Stimulated activated CD8-positive, alpha-beta memory T cell treated with anti-CD3 and anti-CD28 coated beads, Interleukin-15, amount 100 ng/mL, for 4 hours (primary cell): ENCODE results near the gene DUSP14.
"Not testable (repeated sequence)": the region's sequence is repeated elsewhere in the genome, so short reads cannot be mapped to it uniquely, and the experiment has no call there.

Experiments
- DNase-seq, 2 donors: peaks; one replicate each; pipeline ENCODE4 v3.0.0-alpha.2; 2020; ENCODE audit warnings: low read depth in 2 of 2

Gene DUSP14

GRCh38 chr17:37485938-37486570 lies 3.6 kb upstream of the DUSP14 start:
- DNase-seq, result no peak

- no peak for DNase-seq
Observed at GRCh38 chr17:37488009-37488604, 1.6 kb upstream of the DUSP14 start.

GRCh38 chr17:37488607-37489196 lies 989 bp upstream of the DUSP14 start:
- peak; percentile 33 to 60 for DNase-seq

- DNase-seq, result peak; percentile 63 to 65
Observed at GRCh38 chr17:37490022-37490587, 414 bp downstream of the DUSP14 start.

GRCh38 chr17:37490638-37491614 lies 1.2 kb downstream of the DUSP14 start:
- DNase-seq, result no peak

- no peak for DNase-seq
Observed at GRCh38 chr17:37492167-37492566, 2.5 kb downstream of the DUSP14 start.

- DNase-seq, result no peak
Observed at GRCh38 chr17:37493249-37494027, 3.7 kb downstream of the DUSP14 start.

GRCh38 chr17:37494401-37494831 lies 4.7 kb downstream of the DUSP14 start:
- DNase-seq, result no peak

GRCh38 chr17:37494971-37495370 lies 5.3 kb downstream of the DUSP14 start:
- DNase-seq, result no peak

GRCh38 chr17:37500378-37500777 lies 10.7 kb downstream of the DUSP14 start:
- DNase-seq, result no peak

GRCh38 chr17:37502009-37502936 lies 12.6 kb downstream of the DUSP14 start:
- DNase-seq, result no peak

- no peak for DNase-seq
Observed at GRCh38 chr17:37503148-37503547, 13.5 kb downstream of the DUSP14 start.

- DNase-seq, result no peak
Observed at GRCh38 chr17:37505333-37505732, 15.6 kb downstream of the DUSP14 start.

- no peak for DNase-seq
Observed at GRCh38 chr17:37506678-37507077, 17.0 kb downstream of the DUSP14 start.

GRCh38 chr17:37507111-37507510 lies 17.4 kb downstream of the DUSP14 start:
- no peak for DNase-seq

GRCh38 chr17:37510056-37510455 lies 20.4 kb downstream of the DUSP14 start:
- no peak for DNase-seq

GRCh38 chr17:37511642-37512041 lies 22.0 kb downstream of the DUSP14 start:
- not testable (repeated sequence) for DNase-seq

- DNase-seq, result no peak
Observed at GRCh38 chr17:37512442-37513068, 22.9 kb downstream of the DUSP14 start.

- no peak for DNase-seq
Observed at GRCh38 chr17:37513711-37514110, 24.0 kb downstream of the DUSP14 start.
